Measurements from ENCODE around the gene COL18A1. TPM values are rescaled to one million over a fixed set of nuclear protein-coding genes. Genes with fewer than 3 reads are reported as not detected.

Gene COL18A1
- total and polyA plus RNA-seq, 9 of the 15 experiments (the other 6 are each of a cell fraction or from before 2014, with no cell fraction given) = 0.14 to 16.4 (median 2.0) TPM

DNA sequence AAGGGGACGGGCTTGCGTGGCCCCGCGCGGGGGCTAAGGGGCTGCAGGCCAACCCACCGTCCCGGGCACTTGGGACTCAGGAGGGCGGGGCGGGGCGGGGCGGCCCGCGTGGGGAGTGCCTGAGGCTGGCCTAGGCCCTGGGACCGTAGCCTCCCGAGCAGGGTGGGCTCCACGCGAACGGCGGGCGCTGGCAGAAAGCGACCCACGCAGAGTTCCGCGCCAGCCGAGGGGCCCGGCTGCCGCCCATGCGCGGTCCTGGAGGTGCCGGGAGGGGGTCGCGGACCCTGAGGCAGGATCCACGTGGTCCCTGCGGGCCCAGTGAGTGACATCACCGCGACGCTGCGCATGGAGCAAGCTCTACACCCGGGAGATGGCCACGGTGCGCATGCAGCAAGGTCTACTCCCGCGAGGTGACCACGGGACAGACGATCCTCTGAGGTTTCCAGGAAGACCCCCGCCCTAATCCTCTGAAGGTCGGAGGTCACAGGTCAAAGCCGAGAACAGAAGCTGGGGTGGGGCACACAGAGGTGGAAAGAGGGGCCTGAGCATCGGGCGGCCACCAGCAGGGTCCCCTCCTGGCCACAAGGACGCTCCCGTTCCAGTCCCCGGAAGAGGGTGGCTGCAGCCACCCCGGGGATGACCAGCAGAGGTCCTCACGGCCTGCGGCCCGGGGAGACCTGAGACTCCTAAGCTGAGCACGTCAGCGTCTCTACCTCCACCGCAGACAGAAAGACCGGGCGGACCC is 150.8 kb downstream of the COL18A1 start (continued):
- TF ChIP-seq, protein P1, sequence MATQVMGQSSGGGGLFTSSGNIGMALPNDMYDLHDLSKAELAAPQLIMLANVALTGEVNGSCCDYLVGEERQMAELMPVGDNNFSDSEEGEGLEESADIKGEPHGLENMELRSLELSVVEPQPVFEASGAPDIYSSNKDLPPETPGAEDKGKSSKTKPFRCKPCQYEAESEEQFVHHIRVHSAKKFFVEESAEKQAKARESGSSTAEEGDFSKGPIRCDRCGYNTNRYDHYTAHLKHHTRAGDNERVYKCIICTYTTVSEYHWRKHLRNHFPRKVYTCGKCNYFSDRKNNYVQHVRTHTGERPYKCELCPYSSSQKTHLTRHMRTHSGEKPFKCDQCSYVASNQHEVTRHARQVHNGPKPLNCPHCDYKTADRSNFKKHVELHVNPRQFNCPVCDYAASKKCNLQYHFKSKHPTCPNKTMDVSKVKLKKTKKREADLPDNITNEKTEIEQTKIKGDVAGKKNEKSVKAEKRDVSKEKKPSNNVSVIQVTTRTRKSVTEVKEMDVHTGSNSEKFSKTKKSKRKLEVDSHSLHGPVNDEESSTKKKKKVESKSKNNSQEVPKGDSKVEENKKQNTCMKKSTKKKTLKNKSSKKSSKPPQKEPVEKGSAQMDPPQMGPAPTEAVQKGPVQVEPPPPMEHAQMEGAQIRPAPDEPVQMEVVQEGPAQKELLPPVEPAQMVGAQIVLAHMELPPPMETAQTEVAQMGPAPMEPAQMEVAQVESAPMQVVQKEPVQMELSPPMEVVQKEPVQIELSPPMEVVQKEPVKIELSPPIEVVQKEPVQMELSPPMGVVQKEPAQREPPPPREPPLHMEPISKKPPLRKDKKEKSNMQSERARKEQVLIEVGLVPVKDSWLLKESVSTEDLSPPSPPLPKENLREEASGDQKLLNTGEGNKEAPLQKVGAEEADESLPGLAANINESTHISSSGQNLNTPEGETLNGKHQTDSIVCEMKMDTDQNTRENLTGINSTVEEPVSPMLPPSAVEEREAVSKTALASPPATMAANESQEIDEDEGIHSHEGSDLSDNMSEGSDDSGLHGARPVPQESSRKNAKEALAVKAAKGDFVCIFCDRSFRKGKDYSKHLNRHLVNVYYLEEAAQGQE (IDR thresholded peaks at IDR 0.05; ENCODE audit: borderline replicate concordance) = peak; percentile 82
- TF ChIP-seq, protein P1 (CRISPR knock-in tag; IDR thresholded peaks at IDR 0.05; ENCODE audit: low read depth) = 0 out of 2 replicates have a peak, but pooled peaks have one; percentile 24
- TF ChIP-seq ZNF280B (CRISPR knock-in tag; IDR thresholded peaks at IDR 0.05) (no peak), TEAD4 (IDR thresholded peaks at IDR 0.05; ENCODE audit: low read length) (0 out of 2 replicates have a peak, but pooled peaks have one; percentile 6), TEAD4 (CRISPR knock-in tag; IDR thresholded peaks at IDR 0.05; ENCODE audit: borderline replicate concordance) (0 out of 2 replicates have a peak, but pooled peaks have one; percentile 41), ZHX1 (conservative IDR thresholded peaks at IDR 0.05; ENCODE audit: low read length) (0 out of 2 replicates have a peak, but pooled peaks have one; percentile 40), RBM25 (IDR thresholded peaks at IDR 0.05; ENCODE audit: low read depth, low read length, severe bottlenecking) (no peak), ZNF431 (CRISPR knock-in tag; IDR thresholded peaks at IDR 0.05) (peak; percentile 57; the same call in 1 of the 2 replicates), HNRNPH1 (optimal IDR thresholded peaks at IDR 0.05; ENCODE audit: low read depth, low read length) (no peak)
- TF ChIP-seq, protein P2, sequence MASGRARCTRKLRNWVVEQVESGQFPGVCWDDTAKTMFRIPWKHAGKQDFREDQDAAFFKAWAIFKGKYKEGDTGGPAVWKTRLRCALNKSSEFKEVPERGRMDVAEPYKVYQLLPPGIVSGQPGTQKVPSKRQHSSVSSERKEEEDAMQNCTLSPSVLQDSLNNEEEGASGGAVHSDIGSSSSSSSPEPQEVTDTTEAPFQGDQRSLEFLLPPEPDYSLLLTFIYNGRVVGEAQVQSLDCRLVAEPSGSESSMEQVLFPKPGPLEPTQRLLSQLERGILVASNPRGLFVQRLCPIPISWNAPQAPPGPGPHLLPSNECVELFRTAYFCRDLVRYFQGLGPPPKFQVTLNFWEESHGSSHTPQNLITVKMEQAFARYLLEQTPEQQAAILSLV (tag; IDR thresholded peaks at IDR 0.05) = no peak
- TF ChIP-seq, protein P3, sequence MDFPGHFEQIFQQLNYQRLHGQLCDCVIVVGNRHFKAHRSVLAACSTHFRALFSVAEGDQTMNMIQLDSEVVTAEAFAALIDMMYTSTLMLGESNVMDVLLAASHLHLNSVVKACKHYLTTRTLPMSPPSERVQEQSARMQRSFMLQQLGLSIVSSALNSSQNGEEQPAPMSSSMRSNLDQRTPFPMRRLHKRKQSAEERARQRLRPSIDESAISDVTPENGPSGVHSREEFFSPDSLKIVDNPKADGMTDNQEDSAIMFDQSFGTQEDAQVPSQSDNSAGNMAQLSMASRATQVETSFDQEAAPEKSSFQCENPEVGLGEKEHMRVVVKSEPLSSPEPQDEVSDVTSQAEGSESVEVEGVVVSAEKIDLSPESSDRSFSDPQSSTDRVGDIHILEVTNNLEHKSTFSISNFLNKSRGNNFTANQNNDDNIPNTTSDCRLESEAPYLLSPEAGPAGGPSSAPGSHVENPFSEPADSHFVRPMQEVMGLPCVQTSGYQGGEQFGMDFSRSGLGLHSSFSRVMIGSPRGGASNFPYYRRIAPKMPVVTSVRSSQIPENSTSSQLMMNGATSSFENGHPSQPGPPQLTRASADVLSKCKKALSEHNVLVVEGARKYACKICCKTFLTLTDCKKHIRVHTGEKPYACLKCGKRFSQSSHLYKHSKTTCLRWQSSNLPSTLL (IDR thresholded peaks at IDR 0.05) = no peak
